WTC11 (cell line): ENCODE data around the gene OLFML3. TPM values are rescaled to one million over a fixed set of nuclear protein-coding genes. Genes with fewer than 3 reads are reported as not detected.

Source experiments
- ATAC-seq: fragments of 200-7000 bp; cut with Tn5 transposase; 2 replicates; pipeline ENCODE4 v1.10.0; 2021; ENCODE audit warnings: mild to moderate bottlenecking, moderate library complexity
- CTCF ChIA-PET: fragments of 300-600 bp; sonication (Branson Sonifier 250); formaldehyde crosslinking; loops from one replicate; lab custom pipeline; 2021; ENCODE audit warnings: antibody characterized with exemption; lab: Charles Lee
- POLR2A ChIA-PET: fragments of 350-600 bp; sonication (Branson Sonifier 250); formaldehyde crosslinking; loops from one replicate; lab custom pipeline; 2021; ENCODE audit warnings: antibody characterized with exemption; lab: Charles Lee
- DNase-seq: peaks from one replicate; pipeline ENCODE4 v3.0.0; 2021; ENCODE audit warnings: low spot score
- H3K27ac Mint-ChIP-seq: 2 replicates; pipeline ENCODE4 v1.8.0; 2021; ENCODE audit warnings: mixed read lengths
- H3K27me3 Mint-ChIP-seq: 2 replicates; pipeline ENCODE4 v1.8.0; 2021; ENCODE audit warnings: low read depth, mild to moderate bottlenecking, moderate library complexity, mixed read lengths
- H3K36me3 Mint-ChIP-seq: 2 replicates; pipeline ENCODE4 v1.8.0; 2021; ENCODE audit warnings: mixed read lengths
- H3K4me1 Mint-ChIP-seq: 2 replicates; pipeline ENCODE4 v1.8.0; 2022; ENCODE audit warnings: mixed read lengths
- H3K4me3 Mint-ChIP-seq: 2 replicates; pipeline ENCODE4 v1.8.0; 2021; ENCODE audit warnings: mild to moderate bottlenecking, moderate library complexity, mixed read lengths
- H3K9me3 Mint-ChIP-seq: 2 replicates; pipeline ENCODE4 v1.8.0; 2021; ENCODE audit warnings: mixed read lengths
- ATF6 ChIP-seq: sonication (generic); formaldehyde crosslinking; IDR thresholded peaks from 2 replicates; pipeline ENCODE4 v1.8.1; 2023; ENCODE audit warnings: mild to moderate bottlenecking, missing genetic modification reagents
- CTCF ChIP-seq: fragments of 200-600 bp; IDR thresholded peaks from 2 replicates; pipeline ENCODE4 v1.8.0; 2022; ENCODE audit warnings: antibody characterized with exemption
- ERG ChIP-seq: fragments of 250-450 bp; sonication (Bioruptor Pico); IDR thresholded peaks from 2 replicates; pipeline ENCODE4 v1.8.0; 2021; ENCODE audit warnings: mild to moderate bottlenecking
- FOXK1 ChIP-seq: sonication (generic); formaldehyde crosslinking; IDR thresholded peaks from 2 replicates; pipeline ENCODE4 v1.8.0; 2022; ENCODE audit warnings: mild to moderate bottlenecking, moderate library complexity, missing genetic modification reagents
- GRHL2 ChIP-seq: fragments of 250-450 bp; sonication (Bioruptor Pico); IDR thresholded peaks from 2 replicates; pipeline ENCODE4 v1.8.0; 2022; ENCODE audit warnings: mild to moderate bottlenecking, moderate library complexity; ENCODE audit not compliant: insufficient replicate concordance, severe bottlenecking
- GTF2I ChIP-seq: fragments of 250-450 bp; sonication (Bioruptor Pico); conservative IDR thresholded peaks from 2 replicates; pipeline ENCODE4 v1.4.0; 2021; ENCODE audit warnings: mild to moderate bottlenecking
- IRF2 ChIP-seq: sonication (generic); formaldehyde crosslinking; IDR thresholded peaks from 2 replicates; pipeline ENCODE4 v1.8.0; 2022; ENCODE audit warnings: low read depth, missing genetic modification reagents, borderline replicate concordance
- JAZF1 ChIP-seq: fragments of 250-450 bp; sonication (Bioruptor Pico); IDR thresholded peaks from 2 replicates; pipeline ENCODE4 v1.9.0; 2021; ENCODE audit warnings: moderate library complexity, mild to moderate bottlenecking, inconsistent platforms
- MAX ChIP-seq: sonication (generic); formaldehyde crosslinking; IDR thresholded peaks from 2 replicates; pipeline ENCODE4 v1.8.0; 2022; ENCODE audit warnings: mild to moderate bottlenecking, missing genetic modification reagents
- MLX ChIP-seq: sonication (generic); formaldehyde crosslinking; IDR thresholded peaks from 2 replicates; pipeline ENCODE4 v1.8.1; 2023; ENCODE audit warnings: mild to moderate bottlenecking, missing genetic modification reagents, moderate library complexity
- NFE2L1 ChIP-seq: sonication (generic); formaldehyde crosslinking; IDR thresholded peaks from 2 replicates; pipeline ENCODE4 v1.8.1; 2023; ENCODE audit warnings: missing genetic modification reagents
- NR3C1 ChIP-seq: sonication (generic); formaldehyde crosslinking; conservative IDR thresholded peaks from 2 replicates; pipeline ENCODE4 v1.8.1; 2023; ENCODE audit warnings: low read depth, mild to moderate bottlenecking, missing genetic modification reagents
- SMAD3 ChIP-seq: sonication (generic); formaldehyde crosslinking; IDR thresholded peaks from 2 replicates; pipeline ENCODE4 v1.8.0; 2022; ENCODE audit warnings: missing genetic modification reagents, mild to moderate bottlenecking, borderline replicate concordance
- ZBTB21 ChIP-seq: sonication (generic); formaldehyde crosslinking; IDR thresholded peaks from 2 replicates; pipeline ENCODE4 v1.8.1; 2023; ENCODE audit warnings: mild to moderate bottlenecking, missing genetic modification reagents, borderline replicate concordance
- ZNF138 ChIP-seq: sonication (generic); formaldehyde crosslinking; conservative IDR thresholded peaks from 2 replicates; pipeline ENCODE4 v1.8.1; 2022; ENCODE audit warnings: mild to moderate bottlenecking, moderate library complexity, missing genetic modification reagents
- total RNA-seq: library from RNA; stranded (reverse); gene quantifications from 3 replicates; pipeline ENCODE4 v1.2.3, GENCODE V29; 2021
- TF ChIP-seq, protein P1 (sequence below): sonication (generic); formaldehyde crosslinking; IDR thresholded peaks from 2 replicates; pipeline ENCODE4 v1.8.1; 2022; ENCODE audit warnings: mild to moderate bottlenecking, moderate library complexity, missing genetic modification reagents
- TF ChIP-seq, protein P2 (sequence below): fragments of 250-450 bp; sonication (Bioruptor Pico); conservative IDR thresholded peaks from 2 replicates; pipeline ENCODE4 v1.9.0; 2021; ENCODE audit warnings: mild to moderate bottlenecking
- TF ChIP-seq, protein P3 (sequence below): sonication (generic); formaldehyde crosslinking; IDR thresholded peaks from 2 replicates; pipeline ENCODE4 v1.8.0; 2023; ENCODE audit warnings: missing genetic modification reagents
- TF ChIP-seq, protein P4 (sequence below): sonication (generic); formaldehyde crosslinking; IDR thresholded peaks from 2 replicates; pipeline ENCODE4 v1.8.0; 2022; ENCODE audit warnings: mild to moderate bottlenecking, missing genetic modification reagents

The OLFML3 gene
- total RNA-seq, 1 experiment from 2014 or later = 65.8 TPM

GRCh38 chr1:113935176-113935575 lies 44.1 kb upstream of the OLFML3 start:
- Mint-ChIP-seq H3K4me1 (peaks cover 50% of the 10 kb centered on the region), H3K9me3 (peaks cover 3% of the 10 kb centered on the region; the same call in 1 of the 2 replicates), H3K27me3 (no peaks in the 10 kb centered on the region), H3K4me3 (no peak overlapping the region), H3K36me3 (0 out of 2 replicates have a peak, but pooled peaks cover under 1% of the 10 kb centered on the region), H3K27ac (no peak overlapping the region)
- ChIA-PET POLR2A (interaction anchor here (0.6 kb wide), 1 partner anchor 418 kb away, joined by 3 read pairs; no protein-coding TSS in a partner anchor), CTCF (interaction anchor here (1.0 kb wide), 1 partner anchor 41 kb away, joined by 4 read pairs; no protein-coding TSS in a partner anchor)
- ATAC-seq (no peak), DNase-seq (no peak)
- TF ChIP-seq GTF2I (CRISPR knock-in tag) = 0 out of 2 replicates have a peak, but pooled peaks have one; percentile 19
- no peak for TF ChIP-seq ATF6 (CRISPR knock-in tag)

DNA sequence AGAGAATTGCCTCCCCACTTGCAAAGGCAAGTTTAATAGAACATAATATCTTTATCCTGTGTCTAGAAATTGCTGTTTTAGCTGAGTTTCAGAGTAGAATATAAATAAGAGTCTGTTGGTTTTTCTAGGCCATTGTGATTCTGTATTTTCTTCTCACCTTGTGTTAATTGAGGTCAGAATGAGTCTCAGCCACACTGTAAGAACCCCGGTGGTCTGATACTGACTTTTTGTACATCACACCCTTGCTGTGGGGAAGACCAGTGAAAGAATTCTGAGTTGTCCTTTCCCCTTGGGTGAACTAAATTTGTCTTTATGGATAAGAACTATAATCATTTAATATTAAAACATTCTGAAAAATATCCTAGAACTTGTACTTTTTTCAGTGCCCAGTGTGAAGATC lies 43.3 kb upstream of the OLFML3 start:
- no peak overlapping the region for H3K27ac Mint-ChIP-seq
- H3K36me3 Mint-ChIP-seq = peaks cover 8% of the 10 kb centered on the region
- TF ChIP-seq NR3C1 (CRISPR knock-in tag) = no peak
- no peak for TF ChIP-seq SMAD3 (CRISPR knock-in tag)
- no peak for TF ChIP-seq JAZF1 (CRISPR knock-in tag)
- TF ChIP-seq, protein P1, sequence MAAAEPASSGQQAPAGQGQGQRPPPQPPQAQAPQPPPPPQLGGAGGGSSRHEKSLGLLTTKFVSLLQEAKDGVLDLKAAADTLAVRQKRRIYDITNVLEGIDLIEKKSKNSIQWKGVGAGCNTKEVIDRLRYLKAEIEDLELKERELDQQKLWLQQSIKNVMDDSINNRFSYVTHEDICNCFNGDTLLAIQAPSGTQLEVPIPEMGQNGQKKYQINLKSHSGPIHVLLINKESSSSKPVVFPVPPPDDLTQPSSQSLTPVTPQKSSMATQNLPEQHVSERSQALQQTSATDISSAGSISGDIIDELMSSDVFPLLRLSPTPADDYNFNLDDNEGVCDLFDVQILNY = no peak
- no peak for TF ChIP-seq ATF6 (CRISPR knock-in tag)
- TF ChIP-seq FOXK1 (CRISPR knock-in tag) = no peak
- no peak for TF ChIP-seq GRHL2 (CRISPR knock-in tag)
- no peak for TF ChIP-seq GTF2I (CRISPR knock-in tag)
- no peak for TF ChIP-seq ZBTB21
- no peak for TF ChIP-seq ZNF138 (CRISPR knock-in tag)
- no peak for TF ChIP-seq MLX (CRISPR knock-in tag)
- TF ChIP-seq, protein P2, sequence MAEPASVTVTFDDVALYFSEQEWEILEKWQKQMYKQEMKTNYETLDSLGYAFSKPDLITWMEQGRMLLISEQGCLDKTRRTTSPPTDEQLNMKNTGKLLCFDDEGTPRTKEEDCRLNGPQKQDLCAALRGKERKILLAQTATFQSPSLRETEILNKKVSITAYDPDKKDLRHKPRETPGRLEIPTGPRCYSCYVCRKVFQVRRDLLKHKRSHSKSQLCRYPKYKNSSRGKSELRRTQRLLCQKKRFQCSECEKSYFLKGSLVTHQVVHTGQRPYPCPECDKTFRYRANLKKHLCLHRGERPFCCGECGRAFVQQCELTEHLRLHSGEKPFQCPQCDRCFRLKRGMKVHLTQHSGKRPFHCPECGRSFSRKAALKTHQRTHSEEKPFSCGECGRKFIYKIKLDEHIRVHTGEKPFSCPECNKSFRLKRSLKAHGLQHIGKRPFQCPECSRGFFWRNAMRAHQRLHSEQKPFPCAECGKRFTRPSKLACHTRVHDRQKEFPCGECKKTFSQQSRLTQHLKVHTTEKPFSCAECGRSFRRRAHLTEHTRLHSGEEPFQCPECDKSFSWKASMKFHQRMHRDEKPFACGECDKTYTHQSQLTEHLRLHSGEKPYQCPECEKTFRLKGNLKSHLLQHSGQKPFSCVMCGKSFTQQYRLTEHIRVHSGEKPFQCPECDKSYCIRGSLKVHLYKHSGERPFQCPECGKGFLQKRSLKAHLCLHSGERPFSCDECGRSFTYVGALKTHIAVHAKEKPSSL (CRISPR knock-in tag) = no peak
- TF ChIP-seq, protein P3, sequence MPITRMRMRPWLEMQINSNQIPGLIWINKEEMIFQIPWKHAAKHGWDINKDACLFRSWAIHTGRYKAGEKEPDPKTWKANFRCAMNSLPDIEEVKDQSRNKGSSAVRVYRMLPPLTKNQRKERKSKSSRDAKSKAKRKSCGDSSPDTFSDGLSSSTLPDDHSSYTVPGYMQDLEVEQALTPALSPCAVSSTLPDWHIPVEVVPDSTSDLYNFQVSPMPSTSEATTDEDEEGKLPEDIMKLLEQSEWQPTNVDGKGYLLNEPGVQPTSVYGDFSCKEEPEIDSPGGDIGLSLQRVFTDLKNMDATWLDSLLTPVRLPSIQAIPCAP (CRISPR knock-in tag) = no peak
- TF ChIP-seq, protein P4, sequence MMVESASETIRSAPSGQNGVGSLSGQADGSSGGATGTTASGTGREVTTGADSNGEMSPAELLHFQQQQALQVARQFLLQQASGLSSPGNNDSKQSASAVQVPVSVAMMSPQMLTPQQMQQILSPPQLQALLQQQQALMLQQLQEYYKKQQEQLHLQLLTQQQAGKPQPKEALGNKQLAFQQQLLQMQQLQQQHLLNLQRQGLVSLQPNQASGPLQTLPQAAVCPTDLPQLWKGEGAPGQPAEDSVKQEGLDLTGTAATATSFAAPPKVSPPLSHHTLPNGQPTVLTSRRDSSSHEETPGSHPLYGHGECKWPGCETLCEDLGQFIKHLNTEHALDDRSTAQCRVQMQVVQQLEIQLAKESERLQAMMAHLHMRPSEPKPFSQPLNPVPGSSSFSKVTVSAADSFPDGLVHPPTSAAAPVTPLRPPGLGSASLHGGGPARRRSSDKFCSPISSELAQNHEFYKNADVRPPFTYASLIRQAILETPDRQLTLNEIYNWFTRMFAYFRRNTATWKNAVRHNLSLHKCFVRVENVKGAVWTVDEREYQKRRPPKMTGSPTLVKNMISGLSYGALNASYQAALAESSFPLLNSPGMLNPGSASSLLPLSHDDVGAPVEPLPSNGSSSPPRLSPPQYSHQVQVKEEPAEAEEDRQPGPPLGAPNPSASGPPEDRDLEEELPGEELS = no peak
- TF ChIP-seq CTCF = no peak
- TF ChIP-seq IRF2 (CRISPR knock-in tag) = no peak
- TF ChIP-seq NFE2L1 = no peak
- TF ChIP-seq ERG (CRISPR knock-in tag) = no peak
- TF ChIP-seq MAX = no peak
- no peak for ATAC-seq
- H3K4me1 Mint-ChIP-seq = peaks cover 42% of the 10 kb centered on the region
- ChIA-PET POLR2A (no interaction called here), CTCF (interaction anchor here (1.6 kb wide), 1 partner anchor 41 kb away, joined by 4 read pairs; no protein-coding TSS in a partner anchor)
- H3K27me3 Mint-ChIP-seq = no peaks in the 10 kb centered on the region
- no peak overlapping the region for H3K4me3 Mint-ChIP-seq
- no peak for DNase-seq
- H3K9me3 Mint-ChIP-seq = peaks cover 3% of the 10 kb centered on the region; the same call in 1 of the 2 replicates
